Measurements from ENCODE around the gene SRD5A1.

DNA sequence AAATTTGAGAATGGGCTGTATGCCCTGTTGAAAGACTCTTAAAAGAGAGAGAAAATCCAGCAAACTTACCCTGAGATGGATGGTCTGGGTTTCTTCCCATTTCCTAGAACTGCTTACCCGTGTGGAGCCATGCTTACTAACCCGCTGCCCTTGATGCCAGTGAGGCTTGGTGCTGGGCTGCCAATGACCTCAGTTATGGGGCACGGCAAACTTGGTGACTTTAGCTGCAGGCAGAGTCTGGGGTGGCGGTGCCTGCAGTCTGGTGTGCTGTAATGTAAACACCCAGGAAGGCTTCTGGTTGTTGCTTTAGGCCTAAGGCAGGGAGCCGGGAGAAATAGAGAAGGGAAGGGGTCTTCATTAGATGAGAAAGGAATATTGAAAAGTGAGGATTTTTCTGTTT is 72.7 kb downstream of the SRD5A1 start:
- TF ChIP-seq, protein P1, sequence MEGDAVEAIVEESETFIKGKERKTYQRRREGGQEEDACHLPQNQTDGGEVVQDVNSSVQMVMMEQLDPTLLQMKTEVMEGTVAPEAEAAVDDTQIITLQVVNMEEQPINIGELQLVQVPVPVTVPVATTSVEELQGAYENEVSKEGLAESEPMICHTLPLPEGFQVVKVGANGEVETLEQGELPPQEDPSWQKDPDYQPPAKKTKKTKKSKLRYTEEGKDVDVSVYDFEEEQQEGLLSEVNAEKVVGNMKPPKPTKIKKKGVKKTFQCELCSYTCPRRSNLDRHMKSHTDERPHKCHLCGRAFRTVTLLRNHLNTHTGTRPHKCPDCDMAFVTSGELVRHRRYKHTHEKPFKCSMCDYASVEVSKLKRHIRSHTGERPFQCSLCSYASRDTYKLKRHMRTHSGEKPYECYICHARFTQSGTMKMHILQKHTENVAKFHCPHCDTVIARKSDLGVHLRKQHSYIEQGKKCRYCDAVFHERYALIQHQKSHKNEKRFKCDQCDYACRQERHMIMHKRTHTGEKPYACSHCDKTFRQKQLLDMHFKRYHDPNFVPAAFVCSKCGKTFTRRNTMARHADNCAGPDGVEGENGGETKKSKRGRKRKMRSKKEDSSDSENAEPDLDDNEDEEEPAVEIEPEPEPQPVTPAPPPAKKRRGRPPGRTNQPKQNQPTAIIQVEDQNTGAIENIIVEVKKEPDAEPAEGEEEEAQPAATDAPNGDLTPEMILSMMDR (IDR thresholded peaks at IDR 0.05) = no peak
- no peak for TF ChIP-seq POLR2A (IDR thresholded peaks at IDR 0.05)

All from uterus (tissue), 2 donors.